ENCODE measurements around the gene PTGFRN.

PTGFRN gene

GRCh38 chr1:116945421-116945820 lies 35.7 kb downstream of the PTGFRN start:
- no peak for DNase-seq

GRCh38 chr1:116945996-116946395 lies 36.3 kb downstream of the PTGFRN start:
- no peak for DNase-seq

DNA sequence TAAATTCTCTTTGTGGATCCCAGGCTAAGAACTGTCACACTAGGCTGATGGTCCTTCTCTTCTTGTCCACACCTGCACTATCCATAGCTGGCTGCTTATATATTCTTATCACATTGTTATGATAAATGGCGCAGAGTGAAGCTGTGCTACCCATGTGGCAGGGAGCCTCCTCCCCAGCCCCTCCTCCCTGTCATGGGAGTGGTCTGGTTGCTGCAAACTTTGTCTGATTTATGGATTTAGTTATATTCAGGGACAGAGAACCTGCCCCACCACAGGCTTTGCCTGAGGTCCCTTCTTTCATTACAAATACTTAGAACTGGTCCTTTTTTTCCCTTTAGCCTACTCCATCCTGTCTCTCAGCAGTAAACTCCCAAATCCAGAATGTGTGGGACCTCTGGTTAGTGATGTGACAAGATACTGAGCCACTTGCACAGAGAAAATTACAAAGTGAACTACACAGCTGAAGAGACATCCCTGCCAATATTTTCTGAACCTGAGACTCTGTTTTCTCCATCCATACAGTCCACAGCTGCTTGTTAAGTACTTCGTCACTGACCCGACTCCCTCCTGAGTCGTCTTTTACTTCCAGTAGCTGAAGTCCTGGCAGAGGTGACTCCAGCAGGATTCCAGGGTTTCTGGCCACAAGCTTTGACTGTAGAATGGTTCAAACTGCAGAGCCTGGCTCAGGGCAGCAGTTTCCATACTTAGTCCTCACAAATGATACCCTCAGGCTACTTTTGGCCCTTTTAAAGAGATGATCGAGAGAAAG lies 37.6 kb downstream of the PTGFRN start:
- DNase-seq: no peak

DNA sequence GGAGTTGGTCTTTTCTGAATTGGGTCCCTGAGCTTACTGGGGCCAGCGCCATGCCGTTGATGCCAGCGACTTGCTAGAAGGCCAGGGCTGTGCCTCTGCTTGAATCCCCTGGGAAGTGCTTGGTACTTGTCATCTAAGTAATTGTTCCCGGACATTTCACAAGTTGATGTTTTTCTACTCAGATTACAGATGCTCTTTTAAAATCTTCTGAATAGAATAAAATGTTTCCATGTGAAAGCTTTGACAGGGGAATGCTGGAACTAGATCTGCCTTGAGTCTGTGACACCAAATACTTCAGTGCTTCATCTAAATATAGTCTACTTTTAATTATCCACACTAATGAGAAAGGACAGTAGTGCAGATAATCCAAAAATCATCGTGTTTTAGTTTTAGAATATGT lies 38.3 kb downstream of the PTGFRN start:
- DNase-seq: no peak

GRCh38 chr1:116948642-116949041 lies 38.9 kb downstream of the PTGFRN start:
- DNase-seq: no peak

- DNase-seq: no peak
Measured at GRCh38 chr1:116949213-116949985, 39.7 kb downstream of the PTGFRN start.

DNA sequence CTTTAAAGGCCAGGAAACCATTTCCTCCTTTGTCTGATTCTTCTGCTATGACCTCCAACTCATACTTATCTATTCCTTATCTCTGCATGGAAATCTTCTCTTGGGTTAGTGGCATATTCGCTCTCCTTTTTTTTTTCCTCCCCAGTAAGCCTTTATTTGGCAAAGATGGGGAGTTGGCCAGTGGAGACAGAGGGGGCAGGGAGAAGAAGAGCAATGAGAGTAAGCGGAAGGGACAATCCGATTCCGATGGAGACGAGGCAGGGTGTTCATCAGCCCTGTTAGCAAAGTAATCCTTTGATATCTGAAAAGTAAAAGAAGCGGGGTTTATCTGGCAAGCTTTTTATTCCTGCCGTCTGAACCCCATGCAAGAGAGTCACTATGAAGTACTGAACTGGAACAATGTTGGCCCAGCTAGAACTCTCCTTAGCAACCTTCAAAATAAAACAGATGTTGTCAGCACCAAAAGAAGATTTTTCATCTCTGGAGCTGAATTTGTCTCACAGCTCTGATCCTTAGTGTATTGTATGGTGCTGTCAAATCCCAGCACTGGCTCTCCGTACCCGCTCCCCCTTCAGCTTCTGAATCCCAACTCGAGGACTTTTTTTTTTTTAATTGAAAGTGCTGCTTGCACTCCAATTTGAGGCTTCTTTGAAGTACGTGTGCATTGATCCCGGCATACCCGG lies 40.9 kb downstream of the PTGFRN start:
- DNase-seq: no peak

- DNase-seq: peak; percentile 70
Measured at GRCh38 chr1:116951200-116951935, 41.7 kb downstream of the PTGFRN start.

- no peak for DNase-seq
Measured at GRCh38 chr1:116952738-116953275, 43.1 kb downstream of the PTGFRN start.

GRCh38 chr1:116954440-116954839 lies 44.7 kb downstream of the PTGFRN start:
- no peak for DNase-seq

GRCh38 chr1:116956378-116956777 lies 46.7 kb downstream of the PTGFRN start:
- DNase-seq: no peak

DNA sequence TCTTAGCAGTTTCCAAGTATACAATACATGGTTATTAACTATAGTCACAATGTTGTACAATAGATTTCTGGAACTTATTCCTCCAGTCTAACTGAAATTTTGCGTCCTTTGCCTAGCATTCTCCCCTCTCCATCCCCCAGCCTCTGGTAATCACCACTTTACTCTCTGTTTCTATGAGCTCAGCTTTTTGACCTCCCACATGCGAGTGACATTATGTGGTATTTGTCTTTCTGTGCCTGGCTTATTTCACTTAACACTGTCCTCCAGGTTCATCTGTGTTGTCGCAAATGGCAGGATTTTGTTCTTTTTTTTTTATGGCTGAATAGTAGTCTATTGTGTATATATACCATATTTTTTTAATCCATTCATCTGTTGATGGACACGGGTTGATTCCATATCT lies 47.9 kb downstream of the PTGFRN start:
- DNase-seq: no peak

- DNase-seq: no peak
Measured at GRCh38 chr1:116958110-116958509, 48.4 kb downstream of the PTGFRN start.

DNA sequence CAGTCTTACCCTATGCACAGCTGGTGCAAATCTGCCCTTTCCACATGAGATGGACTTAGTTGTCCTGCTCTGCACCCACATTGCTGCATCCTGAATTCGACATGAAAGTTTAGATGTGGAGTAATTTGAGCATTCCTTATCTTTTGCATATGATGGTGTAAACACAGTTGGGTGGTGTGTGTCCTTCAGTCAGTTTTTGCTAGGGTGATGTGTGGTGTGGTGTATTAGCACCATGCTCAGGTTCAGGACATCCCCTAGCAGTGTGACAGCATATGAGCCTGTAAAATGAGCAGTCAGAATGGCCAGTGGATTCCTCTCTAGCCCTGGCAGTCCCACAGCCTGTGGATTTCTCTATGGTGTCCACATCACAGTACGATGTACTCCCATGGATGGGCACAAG lies 49.3 kb downstream of the PTGFRN start:
- no peak for DNase-seq

- no peak for DNase-seq
Measured at GRCh38 chr1:116961606-116962005, 51.9 kb downstream of the PTGFRN start.

DNA sequence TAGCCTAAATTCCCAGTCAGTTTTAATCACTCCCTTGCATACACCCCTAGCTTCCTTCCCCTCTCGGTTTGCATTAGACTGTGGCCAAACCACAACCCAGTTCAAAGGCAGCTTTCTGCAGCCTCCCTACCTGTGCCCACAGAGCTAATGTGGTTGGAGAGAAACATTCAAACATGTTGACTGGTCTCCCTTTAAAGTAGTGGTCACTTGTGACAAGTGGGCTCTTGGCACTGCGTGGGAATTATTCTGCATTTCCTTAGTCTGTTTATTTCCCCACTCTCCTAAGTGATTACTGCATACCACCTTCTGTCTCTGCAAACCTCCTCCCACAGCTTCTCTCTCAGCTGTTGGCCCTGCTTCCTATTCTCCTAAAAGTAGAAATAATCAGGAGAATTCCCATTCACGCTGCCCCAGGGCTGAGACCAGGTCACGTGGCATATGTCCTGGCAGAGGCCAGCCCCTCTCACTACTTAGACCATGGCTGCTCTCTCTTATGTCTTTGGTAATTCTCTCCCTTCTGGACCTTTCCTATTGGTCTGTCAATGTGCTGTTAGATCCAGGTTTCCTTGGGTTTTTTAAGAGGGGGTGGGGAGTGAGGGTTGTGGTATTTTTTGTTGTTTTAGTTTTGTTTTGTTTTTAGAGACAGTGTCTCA lies 53.4 kb downstream of the PTGFRN start:
- peak; percentile 80 for DNase-seq

- no peak for DNase-seq
Measured at GRCh38 chr1:116966791-116967190, 57.1 kb downstream of the PTGFRN start.

DNA sequence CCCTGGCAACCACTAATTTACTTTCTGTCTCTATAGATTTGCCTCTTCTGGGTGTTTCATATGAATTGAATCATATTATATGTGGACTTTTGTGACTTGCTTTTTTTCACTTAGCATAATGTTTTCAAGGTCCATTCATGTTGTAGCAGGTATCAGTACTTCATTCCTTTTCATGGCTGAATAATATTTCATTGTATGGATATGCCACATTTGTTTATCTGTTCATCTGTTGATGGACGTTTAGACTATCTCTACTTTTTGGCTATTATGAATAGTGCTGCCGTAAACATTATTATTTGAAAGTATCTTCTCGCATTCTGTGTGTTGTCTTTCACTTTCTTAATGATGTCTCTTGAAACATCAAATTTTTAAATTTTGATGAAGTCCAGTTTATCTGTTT lies 59.0 kb downstream of the PTGFRN start:
- DNase-seq: no peak

- DNase-seq: peak; percentile 81
Measured at GRCh38 chr1:116971258-116971860, 61.6 kb downstream of the PTGFRN start.

DNA sequence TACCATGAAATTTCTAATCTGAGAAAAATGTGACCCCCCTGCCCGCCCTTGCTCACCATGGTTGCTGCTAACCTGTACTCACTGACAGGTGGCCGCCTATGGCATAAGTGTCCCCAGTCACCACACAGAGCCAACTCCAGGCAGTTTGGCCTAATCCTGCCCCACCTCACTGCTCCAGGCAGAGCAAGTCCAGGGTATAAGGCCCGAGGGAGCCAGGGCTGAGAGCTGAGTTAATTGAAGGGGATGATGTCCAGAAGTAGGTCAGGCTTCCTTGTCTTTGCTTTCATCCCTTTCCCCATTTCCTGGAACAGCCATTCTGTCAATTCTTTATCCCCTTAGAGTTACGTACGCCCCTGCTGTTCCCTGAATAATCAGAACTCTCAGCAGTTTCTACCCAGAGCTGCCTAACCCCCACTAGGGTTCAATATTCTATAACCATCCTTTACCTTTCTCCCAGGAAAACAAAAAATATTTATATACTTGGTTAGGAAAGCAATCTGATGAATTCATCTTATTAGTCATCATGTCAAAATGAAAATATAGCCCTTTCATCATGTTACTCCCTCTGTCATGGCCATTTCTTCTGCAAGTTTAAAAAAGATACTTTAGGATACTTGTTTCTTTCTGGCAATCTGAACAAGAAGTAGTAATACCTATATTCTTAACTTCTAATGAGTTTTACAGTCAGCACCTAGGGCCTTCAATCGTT lies 62.4 kb downstream of the PTGFRN start:
- DNase-seq: peak; percentile 34

DNA sequence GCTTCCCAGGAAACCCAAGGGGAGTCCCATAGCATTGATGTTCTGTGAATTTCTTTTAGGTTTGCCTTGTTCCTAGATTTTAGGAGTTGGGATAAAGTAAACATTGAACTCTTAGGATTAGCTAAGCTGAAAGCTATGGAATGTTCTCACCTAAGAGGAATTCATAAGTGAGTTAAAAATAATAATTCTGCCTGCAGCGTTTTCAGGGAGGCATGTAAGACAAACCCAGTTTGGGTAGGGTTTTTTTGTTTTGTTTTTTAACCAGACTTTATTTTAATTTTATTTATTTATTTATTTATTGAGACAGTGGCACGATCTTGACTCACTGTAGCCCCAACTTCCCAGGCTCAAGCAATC lies 62.9 kb downstream of the PTGFRN start:
- no peak for DNase-seq

All from inflammatory macrophage treated with lipopolysaccharide for 4 hours (primary cell).